HG03460 (cell line): ENCODE data around the gene RNU1-3.
"Not testable (repeated sequence)": the region's sequence is repeated elsewhere in the genome, so short reads cannot be mapped to it uniquely, and the experiment has no call there.

ENCODE experiments used
- ATAC-seq: cut with Tn5 transposase; IDR thresholded peaks from one replicate; pipeline ENCODE4 v1.9.1; 2021; ENCODE audit not compliant: unreplicated experiment

The RNU1-3 gene

DNA sequence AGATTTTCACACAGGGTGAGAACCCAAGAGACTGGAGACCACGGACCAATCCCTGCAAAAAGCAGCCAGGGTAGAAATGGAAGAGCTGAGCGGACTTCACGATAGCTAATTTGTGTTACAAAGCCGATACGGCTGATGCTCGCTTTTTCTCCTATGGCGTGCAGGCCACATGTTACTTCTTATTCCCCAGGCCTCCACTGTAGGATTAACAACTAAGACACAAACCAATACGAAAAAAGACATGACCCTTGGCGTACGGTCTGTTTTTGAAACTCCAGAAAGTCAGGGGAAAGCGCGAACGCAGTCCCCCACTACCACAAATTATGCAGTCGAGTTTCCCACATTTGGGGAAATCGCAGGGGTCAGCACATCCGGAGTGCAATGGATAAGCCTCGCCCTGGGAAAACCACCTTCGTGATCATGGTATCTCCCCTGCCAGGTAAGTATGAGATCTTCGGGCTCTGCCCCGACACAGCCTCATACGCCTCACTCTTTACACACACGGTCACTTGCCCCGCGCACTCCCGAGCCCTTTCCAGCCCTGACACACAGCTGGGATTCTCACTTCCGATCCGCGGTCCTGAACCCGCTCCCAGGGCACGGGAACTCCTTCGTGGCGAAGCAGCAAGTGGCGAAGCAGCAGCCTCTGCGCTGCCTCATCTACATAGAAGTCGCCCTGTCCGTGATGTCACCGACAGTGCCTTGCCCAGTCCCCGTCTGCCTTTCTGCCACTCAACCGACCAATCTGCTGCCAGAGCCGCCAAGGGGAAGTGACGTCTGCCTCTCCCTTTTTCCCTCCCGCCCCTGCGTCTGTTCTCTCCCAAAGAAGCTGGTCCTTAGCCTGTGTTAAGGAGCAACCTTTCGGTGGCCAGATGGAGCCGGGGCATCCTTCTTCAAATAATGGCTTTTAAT, at the start of gene RNU1-3:
Gene RNU1-3 (minus strand): TSS at position 447 of the 912 bp plus-strand sequence.
- peak; percentile 92 for ATAC-seq

GRCh38 chr1:16713480-16713879, 46.7 kb upstream of the RNU1-3 start:
- ATAC-seq: not testable (repeated sequence)

GRCh38 chr1:16712984-16713383, 46.2 kb upstream of the RNU1-3 start:
- ATAC-seq: not testable (repeated sequence)

- ATAC-seq: not testable (repeated sequence)
Observed at GRCh38 chr1:16712582-16712981, 45.8 kb upstream of the RNU1-3 start.

GRCh38 chr1:16712131-16712530, 45.4 kb upstream of the RNU1-3 start:
- not testable (repeated sequence) for ATAC-seq

DNA sequence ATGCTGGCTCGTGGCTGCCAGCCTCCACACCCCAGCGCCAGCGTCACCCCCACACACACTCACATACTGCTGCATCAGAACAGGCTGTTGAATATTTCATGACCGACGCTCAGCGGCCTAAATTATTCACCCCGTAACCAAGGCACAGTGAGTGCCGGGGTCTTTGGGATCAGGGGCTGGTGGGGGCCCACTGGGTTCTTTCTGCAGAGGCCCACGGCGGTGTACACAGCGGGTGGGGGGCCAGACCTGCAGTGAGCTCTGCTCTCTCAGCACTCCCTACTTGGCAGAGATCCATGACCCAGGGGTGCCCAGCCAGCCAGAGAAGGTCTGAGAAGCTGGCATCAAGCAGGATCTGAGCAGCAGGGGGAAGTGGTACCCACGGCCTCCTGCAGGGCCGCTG, 43.9 kb upstream of the RNU1-3 start:
- ATAC-seq: not testable (repeated sequence)

DNA sequence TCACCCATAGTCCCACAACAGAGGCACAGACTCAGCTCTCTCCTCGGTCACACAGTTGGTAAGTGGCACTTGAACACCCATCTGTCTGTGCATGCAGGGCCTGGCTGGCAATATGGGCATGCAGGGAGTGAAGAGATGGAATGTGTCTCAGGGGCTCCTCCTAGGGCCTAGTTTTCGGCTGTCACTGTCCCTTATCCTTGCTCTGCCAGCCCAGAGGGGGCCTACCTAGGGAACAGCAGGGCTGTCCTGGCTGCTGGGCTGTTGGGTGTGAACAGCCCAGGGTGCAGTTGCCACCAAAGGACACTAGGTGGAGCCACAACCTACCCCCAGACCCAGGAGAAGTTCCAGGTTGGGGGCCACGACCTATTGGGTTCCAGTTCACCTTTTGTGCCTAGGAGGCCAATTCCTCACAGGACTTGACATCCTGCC, 42.9 kb upstream of the RNU1-3 start:
- ATAC-seq: not testable (repeated sequence)

DNA sequence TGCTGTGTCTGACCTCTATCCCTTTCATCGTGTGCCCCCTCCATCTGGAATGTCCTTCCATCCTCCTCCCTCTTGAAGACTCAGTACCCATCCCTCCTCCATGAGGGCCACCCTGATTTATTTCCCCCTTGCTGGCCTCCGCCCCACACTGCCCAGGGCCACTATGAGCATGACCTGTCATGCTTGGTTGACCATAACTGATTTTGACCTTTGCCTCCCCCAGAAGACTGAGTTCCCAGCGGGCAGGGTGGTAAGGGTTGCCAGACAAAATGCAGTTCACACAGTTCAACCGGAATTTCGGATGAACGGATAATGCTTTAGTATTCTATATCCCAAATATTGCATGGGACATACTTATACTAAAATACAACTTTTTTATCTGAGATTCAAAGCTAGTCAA, 42.0 kb upstream of the RNU1-3 start:
- ATAC-seq: not testable (repeated sequence)

GRCh38 chr1:16707130-16708093, 40.7 kb upstream of the RNU1-3 start:
- not testable (repeated sequence) for ATAC-seq

DNA sequence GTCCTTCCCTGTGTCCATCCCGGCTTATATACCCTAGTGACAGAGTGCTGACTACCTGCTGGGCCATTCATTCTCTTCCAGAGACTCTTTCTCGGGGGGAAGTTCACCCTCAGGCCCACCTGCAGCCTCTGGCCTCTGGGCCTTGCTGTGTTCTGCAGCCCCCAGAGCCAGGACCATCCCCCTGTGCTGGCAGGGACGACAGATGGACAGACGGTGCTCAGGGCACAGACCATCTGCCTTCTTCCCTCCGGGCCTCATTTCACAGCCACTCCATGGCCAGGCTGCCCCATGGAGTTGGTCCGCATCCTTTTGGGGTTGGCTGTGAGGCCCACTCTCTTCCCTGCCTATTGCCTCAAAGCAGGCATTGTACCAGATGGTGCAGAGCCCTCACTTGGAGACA, 39.6 kb upstream of the RNU1-3 start:
- not testable (repeated sequence) for ATAC-seq

DNA sequence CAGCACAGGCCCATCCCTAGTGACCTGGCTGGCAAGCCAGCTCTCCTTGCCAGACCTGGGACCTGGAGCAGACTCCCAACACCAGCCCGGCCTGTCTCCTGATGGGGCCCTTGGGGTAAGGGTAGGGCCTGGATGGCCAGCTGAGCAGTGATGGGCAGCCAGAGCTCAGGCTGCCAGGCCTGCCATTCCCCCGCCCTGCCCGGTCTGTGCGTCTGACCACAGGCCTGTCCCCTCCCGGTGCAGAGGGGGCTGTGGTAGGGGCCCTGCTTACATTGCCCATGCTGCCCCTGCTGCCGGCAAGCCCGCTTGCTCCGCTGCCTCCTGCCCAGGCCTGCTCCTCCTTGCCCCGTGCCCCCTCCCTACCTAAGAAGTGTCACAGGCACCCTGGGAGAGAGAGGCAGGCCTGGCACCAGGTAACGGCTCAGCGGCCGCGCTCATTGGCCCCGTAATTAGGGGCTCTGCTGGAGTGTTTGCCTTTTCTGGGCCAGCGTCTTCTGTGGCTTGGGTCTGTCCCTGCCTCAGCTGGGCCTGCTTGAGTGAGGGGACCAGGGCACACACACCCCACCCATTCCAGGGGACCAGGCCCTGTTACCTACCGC, 37.9 kb upstream of the RNU1-3 start:
- not testable (repeated sequence) for ATAC-seq

- ATAC-seq: not testable (repeated sequence)
Observed at GRCh38 chr1:16704076-16704475, 37.3 kb upstream of the RNU1-3 start.

GRCh38 chr1:16703602-16704001, 36.9 kb upstream of the RNU1-3 start:
- not testable (repeated sequence) for ATAC-seq

DNA sequence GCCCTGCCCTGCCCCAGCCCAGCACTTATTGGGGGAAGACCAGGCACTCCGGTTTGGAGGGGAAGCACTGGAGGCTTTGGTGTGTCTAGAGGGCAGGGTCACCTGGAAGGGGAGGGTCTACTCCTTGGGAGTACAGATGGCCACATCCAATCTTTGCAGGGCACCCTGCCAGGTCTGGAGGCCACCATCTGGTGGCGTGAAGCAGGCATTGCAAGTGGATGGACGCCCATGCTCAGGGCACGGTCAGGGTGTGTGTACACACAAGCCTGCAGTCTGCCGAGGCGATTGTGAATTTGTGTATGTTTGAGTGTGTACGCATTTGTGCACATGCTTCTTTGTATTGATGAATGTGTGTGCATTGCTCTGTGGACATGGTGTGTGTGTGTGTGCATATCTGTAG, 36.4 kb upstream of the RNU1-3 start:
- ATAC-seq: not testable (repeated sequence)

- not testable (repeated sequence) for ATAC-seq
Observed at GRCh38 chr1:16702280-16702679, 35.5 kb upstream of the RNU1-3 start.

GRCh38 chr1:16701189-16701588, 34.4 kb upstream of the RNU1-3 start:
- ATAC-seq: not testable (repeated sequence)

GRCh38 chr1:16700138-16700895, 33.6 kb upstream of the RNU1-3 start:
- ATAC-seq: not testable (repeated sequence)

DNA sequence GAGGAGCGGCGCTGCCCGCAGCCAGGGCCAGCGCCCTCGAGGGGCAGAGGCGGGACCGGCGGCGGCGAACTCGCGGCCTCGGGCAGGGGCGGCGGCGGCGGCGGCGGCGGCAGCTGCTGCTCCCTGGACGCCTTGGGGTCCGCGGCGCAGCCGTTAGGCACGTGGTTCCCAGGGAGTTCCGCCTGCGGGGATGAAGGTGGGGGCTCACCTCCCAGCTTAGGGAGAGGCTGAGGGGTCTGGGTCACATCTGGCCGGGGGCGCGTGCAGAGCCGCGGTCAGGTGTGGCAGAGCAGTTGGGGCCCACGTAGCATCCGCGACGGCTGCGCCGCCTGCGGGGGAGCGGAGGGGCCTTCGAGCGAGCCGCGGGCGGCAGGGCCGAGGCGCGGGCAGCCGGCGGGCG, 32.7 kb upstream of the RNU1-3 start:
- ATAC-seq: not testable (repeated sequence)

- not testable (repeated sequence) for ATAC-seq
Observed at GRCh38 chr1:16697152-16697551, 30.4 kb upstream of the RNU1-3 start.

- ATAC-seq: not testable (repeated sequence)
Observed at GRCh38 chr1:16696507-16697150, 29.9 kb upstream of the RNU1-3 start.
